ENCODE results near the gene ARHGEF11. TPM values are rescaled to one million over a fixed set of nuclear protein-coding genes. Genes with fewer than 3 reads are reported as not detected.

Gene ARHGEF11
- total RNA-seq, 6 experiments from 2014 or later = 21.3 to 24.8 (median 22.4) TPM

GRCh38 chr1:157000686-157001085, 44.9 kb downstream of the ARHGEF11 start:
- Mint-ChIP-seq H3K4me1 (ENCODE audit: low read depth) (peaks cover 40% of the 10 kb centered on the region), H3K9me3 (no peaks in the 10 kb centered on the region), H3K4me3 (no peak overlapping the region), H3K36me3 (ENCODE audit: low read depth) (no peaks in the 10 kb centered on the region), H3K27me3 (ENCODE audit: insufficient read depth) (no peaks in the 10 kb centered on the region; the same call in 1 of the 2 replicates), H3K27ac (no peak overlapping the region)
- TF ChIP-seq, protein P1, sequence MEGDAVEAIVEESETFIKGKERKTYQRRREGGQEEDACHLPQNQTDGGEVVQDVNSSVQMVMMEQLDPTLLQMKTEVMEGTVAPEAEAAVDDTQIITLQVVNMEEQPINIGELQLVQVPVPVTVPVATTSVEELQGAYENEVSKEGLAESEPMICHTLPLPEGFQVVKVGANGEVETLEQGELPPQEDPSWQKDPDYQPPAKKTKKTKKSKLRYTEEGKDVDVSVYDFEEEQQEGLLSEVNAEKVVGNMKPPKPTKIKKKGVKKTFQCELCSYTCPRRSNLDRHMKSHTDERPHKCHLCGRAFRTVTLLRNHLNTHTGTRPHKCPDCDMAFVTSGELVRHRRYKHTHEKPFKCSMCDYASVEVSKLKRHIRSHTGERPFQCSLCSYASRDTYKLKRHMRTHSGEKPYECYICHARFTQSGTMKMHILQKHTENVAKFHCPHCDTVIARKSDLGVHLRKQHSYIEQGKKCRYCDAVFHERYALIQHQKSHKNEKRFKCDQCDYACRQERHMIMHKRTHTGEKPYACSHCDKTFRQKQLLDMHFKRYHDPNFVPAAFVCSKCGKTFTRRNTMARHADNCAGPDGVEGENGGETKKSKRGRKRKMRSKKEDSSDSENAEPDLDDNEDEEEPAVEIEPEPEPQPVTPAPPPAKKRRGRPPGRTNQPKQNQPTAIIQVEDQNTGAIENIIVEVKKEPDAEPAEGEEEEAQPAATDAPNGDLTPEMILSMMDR (IDR thresholded peaks at IDR 0.05) = no peak
- no peak for DNase-seq

- no peaks in the 10 kb centered on the region for H3K9me3 Mint-ChIP-seq
- TF ChIP-seq, protein P1 (IDR thresholded peaks at IDR 0.05) = no peak
- no peak overlapping the region for H3K27ac Mint-ChIP-seq
- DNase-seq = no peak
- H3K36me3 Mint-ChIP-seq (ENCODE audit: low read depth) = no peaks in the 10 kb centered on the region
- no peaks in the 10 kb centered on the region; the same call in 1 of the 2 replicates for H3K27me3 Mint-ChIP-seq (ENCODE audit: insufficient read depth)
- H3K4me1 Mint-ChIP-seq (ENCODE audit: low read depth) = peaks cover 31% of the 10 kb centered on the region
- H3K4me3 Mint-ChIP-seq = no peak overlapping the region
Measured at GRCh38 chr1:156999596-157000320, 45.8 kb downstream of the ARHGEF11 start.

- Mint-ChIP-seq H3K36me3 (ENCODE audit: low read depth) (no peaks in the 10 kb centered on the region), H3K27ac (no peak overlapping the region), H3K9me3 (no peaks in the 10 kb centered on the region), H3K27me3 (ENCODE audit: insufficient read depth) (no peaks in the 10 kb centered on the region; the same call in 1 of the 2 replicates), H3K4me3 (no peak overlapping the region), H3K4me1 (ENCODE audit: low read depth) (peaks cover 23% of the 10 kb centered on the region)
- TF ChIP-seq, protein P1 (IDR thresholded peaks at IDR 0.05) = no peak
- DNase-seq = no peak
Measured at GRCh38 chr1:156998840-156999500, 46.6 kb downstream of the ARHGEF11 start.

DNA sequence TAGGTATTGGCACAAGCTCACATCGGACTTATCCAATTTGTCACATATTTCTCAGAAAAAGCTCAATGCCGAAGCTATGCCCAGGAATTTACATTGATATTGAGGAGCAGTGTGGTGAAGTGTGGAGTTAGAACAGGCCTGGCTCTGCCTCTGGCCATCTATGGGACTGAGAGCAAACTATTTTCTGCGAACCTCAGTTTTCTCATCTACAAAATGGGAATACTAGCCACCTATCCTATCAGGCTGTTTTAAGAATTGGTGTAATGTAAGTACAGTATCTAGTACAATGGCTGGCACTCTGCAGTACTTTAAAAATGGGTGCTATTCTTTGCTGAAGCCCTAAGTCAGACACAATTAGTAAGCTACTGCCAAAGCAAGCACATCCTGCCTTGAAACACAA, 47.2 kb downstream of the ARHGEF11 start:
- H3K9me3 Mint-ChIP-seq = no peaks in the 10 kb centered on the region
- no peaks in the 10 kb centered on the region; the same call in 1 of the 2 replicates for H3K27me3 Mint-ChIP-seq (ENCODE audit: insufficient read depth)
- peaks cover 22% of the 10 kb centered on the region for H3K4me1 Mint-ChIP-seq (ENCODE audit: low read depth)
- no peak for DNase-seq
- no peaks in the 10 kb centered on the region for H3K36me3 Mint-ChIP-seq (ENCODE audit: low read depth)
- no peak overlapping the region; the same call in 1 of the 2 replicates for H3K27ac Mint-ChIP-seq
- H3K4me3 Mint-ChIP-seq = no peak overlapping the region
- TF ChIP-seq, protein P1 (IDR thresholded peaks at IDR 0.05) = no peak

DNA sequence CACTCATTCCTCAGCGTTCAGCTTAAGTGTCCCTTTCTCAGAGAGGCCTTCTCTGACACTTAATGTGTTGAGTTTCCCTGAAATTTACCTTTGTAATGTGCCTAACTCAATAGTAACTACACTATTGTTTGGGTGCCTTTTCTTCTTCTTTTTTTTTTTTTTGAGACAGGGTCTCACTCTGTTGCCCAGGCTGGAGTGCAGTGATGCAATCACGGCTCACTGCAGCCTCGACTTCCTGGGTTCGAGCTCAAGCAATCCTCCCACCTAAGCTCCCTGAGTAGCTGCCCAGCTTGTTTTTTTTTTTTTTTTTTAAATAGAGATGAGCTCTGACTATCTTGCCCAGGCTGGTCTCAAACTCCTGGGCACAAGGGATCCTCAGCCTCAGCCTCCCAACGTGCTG, 50.1 kb downstream of the ARHGEF11 start:
- Mint-ChIP-seq H3K36me3 (ENCODE audit: low read depth) (no peaks in the 10 kb centered on the region), H3K4me1 (ENCODE audit: low read depth) (peaks cover 1% of the 10 kb centered on the region), H3K4me3 (no peak overlapping the region), H3K27me3 (ENCODE audit: insufficient read depth) (no peaks in the 10 kb centered on the region; the same call in 1 of the 2 replicates), H3K27ac (no peak overlapping the region), H3K9me3 (no peaks in the 10 kb centered on the region)
- TF ChIP-seq, protein P1 (IDR thresholded peaks at IDR 0.05) = no peak
- DNase-seq = no peak
